Psoas muscle (tissue), 8 donors: Measurements from ENCODE around the gene NBL1. TPM values are rescaled to one million over a fixed set of nuclear protein-coding genes. Genes with fewer than 3 reads are reported as not detected.

Source experiments
- ATAC-seq, 4 donors: fragments of 200-7000 bp; cut with Tn5 transposase; one replicate each; pipeline ENCODE4 v1.9.1; 2020; ENCODE audit warnings: moderate library complexity in 3 of 4, mild to moderate bottlenecking in 2 of 4
- DNase-seq, 2 donors: peaks; one replicate each; pipeline ENCODE4 v3.0.0-alpha.2; 2020
- H3K27ac ChIP-seq: fragments of 200-600 bp; one replicate; pipeline ENCODE4 v1.8.0; 2022
- H3K27me3 ChIP-seq, 3 donors: fragments of 200-600 bp in 1 of 3; one replicate each; pipeline versions ENCODE4 v1.6.1 to v1.8.0; 2013 to 2022; ENCODE audit warnings: low read length in 2 of 3, mild to moderate bottlenecking in 2 of 3, moderate library complexity in 1 of 3; ENCODE audit not compliant: insufficient read depth in 3 of 3
- H3K36me3 ChIP-seq, 2 donors: fragments of 200-600 bp in 1 of 2; one replicate each; pipeline versions ENCODE4 v1.6.1 to v1.8.0; 2013 to 2022; ENCODE audit warnings: low read depth in 1 of 2, mild to moderate bottlenecking in 1 of 2, moderate library complexity in 1 of 2; ENCODE audit not compliant: insufficient read depth in 1 of 2
- H3K4me1 ChIP-seq: fragments of 200-600 bp; one replicate; pipeline ENCODE4 v1.8.0; 2022
- H3K4me3 ChIP-seq: fragments of 200-600 bp; one replicate; pipeline ENCODE4 v1.8.0; 2022; ENCODE audit warnings: mild to moderate bottlenecking
- H3K9me3 ChIP-seq: fragments of 200-600 bp; one replicate; pipeline ENCODE4 v1.8.0; 2022
- CTCF ChIP-seq: fragments of 200-600 bp; IDR thresholded peaks from one replicate; pipeline ENCODE4 v1.8.0; 2022; ENCODE audit warnings: antibody characterized with exemption
- WGBS, 3 donors: extraction: QIAGEN DNeasy Blood & Tissue Kit; methylation state at CpG; one replicate each; pipeline versions ENCODE4 v1.1.6 to v1.1.7; 2013; 5-methylcytosine and 5-hydroxymethylcytosine counted together
- intact Hi-C, 2 donors: fragments of 100-400 bp; cut with DNase I; formaldehyde crosslinking; loops; one replicate each; pipeline versions ENCODE4 v1.11.0 to v1.14.2; 2022
- polyA plus RNA-seq, 3 donors: library from polyadenylated mRNA; stranded (reverse); fragments of 200-250 nt; gene quantifications; one replicate each; pipeline ENCODE4 v1.2.3, GENCODE V29; 2013
- total RNA-seq, 4 donors: library from RNA; stranded (reverse); fragmentation: NEBNext Ultra II Directional in 2 of 4; extraction: Animal tissue kit (Norgen Biotek cat#: 25700) in 2 of 4; gene quantifications; one replicate each; pipeline versions ENCODE4 v1.2.1 to v1.2.4, GENCODE V29; 2021 to 2023
- donor health status: healthy with polysubstance abuse.
- donor health status: DM: no; HTN: no; CAD: no; lungs with moderate emphysema.
- donor health status: Bipolar disorder and iron deficiency.
- donor health status: healthy.
- donor health status: DM: yes; HTN: yes; CAD: no.
- donor health status: DM: no; HTN: no; CAD: no.
- donor health status: DM: no; HTN: no; CAD: no.
- donor health status: DM: yes; HTN: yes; CAD: no.

Gene NBL1
- total and polyA plus RNA-seq, 7 donors: 11.8 to 22.8 (median 13.0) TPM

GRCh38 chr1:19696820-19697219 is 52.7 kb downstream of the NBL1 start:
- no peak for TF ChIP-seq CTCF
- no peak for ATAC-seq
- Histone ChIP-seq H3K27me3 (no peaks in the 10 kb centered on the region), H3K4me3 (no peak overlapping the region), H3K36me3 (peaks cover 0 to 29% of the 10 kb centered on the region in 2 donors), H3K9me3 (no peaks in the 10 kb centered on the region), H3K27ac (no peak overlapping the region), H3K4me1 (no peaks in the 10 kb centered on the region)
- WGBS, 3 donors: 95 to 97% (median 95%) methylated on average over 8 of the region's 8 CpGs
- DNase-seq: no peak
- intact Hi-C loops: no loop called here

- intact Hi-C loops: no loop called here
- ATAC-seq (no peak), DNase-seq (no peak)
- no peak overlapping the region for H3K4me3 ChIP-seq
- H3K27me3 ChIP-seq: no peaks in the 10 kb centered on the region
- H3K9me3 ChIP-seq: no peaks in the 10 kb centered on the region
- H3K4me1 ChIP-seq: no peaks in the 10 kb centered on the region
- TF ChIP-seq CTCF: no peak
- no peak overlapping the region for H3K27ac ChIP-seq
- WGBS, 3 donors: 90 to 95% (median 91%) methylated on average over 4 of the region's 4 CpGs
- H3K36me3 ChIP-seq: peaks cover 0 to 29% of the 10 kb centered on the region in 2 donors
These were observed 54.1 kb downstream of the NBL1 start for GRCh38 chr1:19698181-19698580.

GRCh38 chr1:19700079-19700777 is 56.1 kb downstream of the NBL1 start:
- peaks cover 4% of the 10 kb centered on the region for H3K4me1 ChIP-seq
- ATAC-seq: no peak
- no peak for TF ChIP-seq CTCF
- H3K9me3 ChIP-seq: no peaks in the 10 kb centered on the region
- H3K27me3 ChIP-seq: no peaks in the 10 kb centered on the region
- H3K27ac ChIP-seq: no peak overlapping the region
- DNase-seq: no peak
- intact Hi-C loops: loop anchor here in 1 of 2 donors (5.0 kb wide), 1 partner anchor 33 kb away; no protein-coding TSS in a partner anchor
- H3K36me3 ChIP-seq: peaks cover 0 to 10% of the 10 kb centered on the region in 2 donors
- 91 to 96% (median 95%) methylated on average over 14 of the region's 14 CpGs for WGBS, 3 donors
- H3K4me3 ChIP-seq: no peak overlapping the region

- Histone ChIP-seq H3K4me3 (no peak overlapping the region), H3K36me3 (peaks cover 0 to 9% of the 10 kb centered on the region in 2 donors), H3K9me3 (no peaks in the 10 kb centered on the region), H3K27me3 (no peaks in the 10 kb centered on the region), H3K4me1 (peaks cover 4% of the 10 kb centered on the region), H3K27ac (no peak overlapping the region)
- DNase-seq (no peak), ATAC-seq (no peak)
- no peak for TF ChIP-seq CTCF
- 89 to 96% (median 95%) methylated on average over 3 of the region's 3 CpGs for WGBS, 3 donors
- intact Hi-C loops: loop anchor here in 1 of 2 donors (5.0 kb wide), 1 partner anchor 36 kb away; no protein-coding TSS in a partner anchor
These were observed 59.2 kb downstream of the NBL1 start for GRCh38 chr1:19703280-19703679.
